IMR-90 (cell line): ENCODE data around the gene BUB1.

Experiments
- CEBPB ChIP-seq: IDR thresholded peaks from 2 replicates; pipeline ENCODE4 v1.6.1; 2012; ENCODE audit warnings: low read depth, low read length, improper control_type of control experiment
- CTCF ChIP-seq: conservative IDR thresholded peaks from 2 replicates; pipeline ENCODE4 v1.5.1; 2012; ENCODE audit warnings: mild to moderate bottlenecking, low read depth, low read length, improper control_type of control experiment
- FOS ChIP-seq: fragments of 150-350 bp; IDR thresholded peaks from 2 replicates; pipeline ENCODE4 v1.6.1; 2016; ENCODE audit warnings: low read depth, low read length
- RAD21 ChIP-seq: IDR thresholded peaks from 2 replicates; pipeline ENCODE4 v1.6.1; 2012; ENCODE audit warnings: low read length, improper control_type of control experiment

- TF ChIP-seq CTCF (no peak), CEBPB (no peak), FOS (no peak), RAD21 (no peak)
Observed at GRCh38 chr2:110691612-110692258, 13.9 kb upstream of the BUB1 start.
